GM21576 (cell line): Measurements from ENCODE around the gene PRPF6.
A peak's percentile ranks its signal among the peaks of the same experiment; 100 is the strongest.

ENCODE experiments used
- ATAC-seq: cut with Tn5 transposase; IDR thresholded peaks from one replicate; pipeline ENCODE4 v1.9.1; 2021; ENCODE audit warnings: mild to moderate bottlenecking, moderate library complexity; ENCODE audit not compliant: unreplicated experiment

Gene PRPF6

GRCh38 chr20:64073476-64074183, 92.7 kb downstream of the PRPF6 start:
- ATAC-seq = no peak

DNA sequence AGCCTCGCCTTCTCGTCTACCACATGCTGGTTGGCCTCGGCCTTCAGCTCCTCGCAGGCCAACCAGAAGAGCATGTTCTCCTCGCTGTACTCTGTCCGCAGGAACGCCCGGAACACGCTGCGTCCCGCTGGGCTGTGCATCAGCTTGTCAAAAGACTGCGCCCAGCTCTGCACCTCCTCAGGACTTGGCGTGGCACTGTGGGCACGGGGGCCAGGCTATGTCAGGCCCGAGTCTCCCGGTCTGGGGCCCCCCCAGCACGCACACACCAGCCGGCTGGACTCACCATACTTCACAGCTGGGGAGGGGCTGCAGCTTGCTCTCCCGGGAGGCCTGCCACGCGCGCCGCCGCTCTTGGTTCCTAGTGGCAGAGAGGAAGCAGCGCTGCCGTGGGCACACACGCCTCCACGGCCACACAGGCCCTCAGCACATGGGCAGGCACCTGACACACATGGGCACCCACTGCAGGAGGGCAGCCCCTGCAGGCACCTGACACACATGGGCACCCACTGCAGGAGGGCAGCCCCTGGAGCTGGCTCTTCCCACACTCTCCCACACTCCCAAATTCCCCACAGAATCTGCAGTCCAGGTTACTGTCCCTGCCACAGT, 93.4 kb downstream of the PRPF6 start:
- ATAC-seq = no peak

DNA sequence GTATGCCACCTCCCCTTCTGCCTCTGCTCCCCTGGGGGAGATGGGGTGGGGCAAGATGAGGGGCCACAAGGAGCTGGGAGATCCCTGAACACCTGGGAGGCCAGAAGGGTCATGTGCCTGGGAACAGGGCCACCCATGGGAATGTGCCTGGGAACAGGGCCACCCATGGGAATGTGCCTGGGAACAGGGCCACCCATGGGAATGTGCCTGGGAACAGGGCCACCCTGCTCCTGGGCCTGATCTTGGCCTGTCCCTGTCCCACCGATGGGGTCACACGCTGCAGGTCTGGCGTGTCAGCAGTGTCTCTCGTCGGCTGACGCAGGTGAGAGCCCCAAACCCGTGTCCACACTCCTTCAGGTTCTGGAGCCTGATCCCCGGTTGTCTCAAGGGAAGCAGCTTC, 94.0 kb downstream of the PRPF6 start:
- no peak for ATAC-seq

- ATAC-seq = no peak
Observed at GRCh38 chr20:64075556-64075955, 94.6 kb downstream of the PRPF6 start.

DNA sequence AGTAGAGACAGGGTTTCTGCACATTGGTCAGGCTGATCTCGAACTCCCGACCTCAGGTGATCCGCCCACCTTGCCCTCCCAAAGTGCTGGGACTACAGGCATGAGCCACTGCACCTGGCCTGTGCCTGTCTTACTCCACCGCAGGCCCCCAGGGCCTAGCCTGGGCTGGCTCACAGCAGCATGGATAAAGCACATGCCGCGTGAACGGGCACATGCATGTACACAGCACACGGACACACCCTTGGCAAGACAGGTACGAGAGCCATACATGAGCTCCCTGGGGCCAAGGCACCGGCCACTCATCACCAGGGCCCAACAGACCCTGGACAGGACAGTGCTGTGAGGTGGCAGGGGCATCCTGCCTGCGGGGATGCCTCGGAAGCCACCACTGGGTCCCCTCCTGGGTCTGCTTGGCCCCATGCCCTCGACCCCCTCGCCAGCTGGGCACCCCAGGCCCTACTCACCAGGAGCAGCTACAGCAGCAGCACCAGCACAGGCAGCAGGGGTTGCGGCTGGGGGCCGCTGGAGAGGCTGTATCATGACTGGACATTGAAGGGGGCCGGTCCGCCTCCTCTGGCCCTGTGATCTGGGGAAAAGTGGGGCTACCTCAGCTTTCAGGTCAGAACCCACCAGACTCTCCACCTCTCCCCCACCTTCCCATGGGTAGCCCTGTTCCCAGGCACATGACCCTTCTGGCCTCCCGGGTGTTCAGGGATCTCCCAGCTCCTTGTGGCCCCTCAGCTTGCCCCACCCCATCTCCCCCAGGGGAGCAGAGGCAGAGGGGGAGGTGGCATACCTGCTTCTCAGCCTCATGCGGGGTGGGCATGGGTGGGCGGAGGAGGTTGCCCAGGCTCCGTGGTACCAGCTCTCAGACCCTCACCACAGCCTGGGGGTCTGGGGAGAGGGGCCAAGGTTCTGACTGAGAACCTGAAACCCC, 95.4 kb downstream of the PRPF6 start:
- no peak for ATAC-seq

- ATAC-seq = no peak
Observed at GRCh38 chr20:64077094-64077493, 96.2 kb downstream of the PRPF6 start.

GRCh38 chr20:64077541-64077875, 96.6 kb downstream of the PRPF6 start:
- ATAC-seq = no peak

DNA sequence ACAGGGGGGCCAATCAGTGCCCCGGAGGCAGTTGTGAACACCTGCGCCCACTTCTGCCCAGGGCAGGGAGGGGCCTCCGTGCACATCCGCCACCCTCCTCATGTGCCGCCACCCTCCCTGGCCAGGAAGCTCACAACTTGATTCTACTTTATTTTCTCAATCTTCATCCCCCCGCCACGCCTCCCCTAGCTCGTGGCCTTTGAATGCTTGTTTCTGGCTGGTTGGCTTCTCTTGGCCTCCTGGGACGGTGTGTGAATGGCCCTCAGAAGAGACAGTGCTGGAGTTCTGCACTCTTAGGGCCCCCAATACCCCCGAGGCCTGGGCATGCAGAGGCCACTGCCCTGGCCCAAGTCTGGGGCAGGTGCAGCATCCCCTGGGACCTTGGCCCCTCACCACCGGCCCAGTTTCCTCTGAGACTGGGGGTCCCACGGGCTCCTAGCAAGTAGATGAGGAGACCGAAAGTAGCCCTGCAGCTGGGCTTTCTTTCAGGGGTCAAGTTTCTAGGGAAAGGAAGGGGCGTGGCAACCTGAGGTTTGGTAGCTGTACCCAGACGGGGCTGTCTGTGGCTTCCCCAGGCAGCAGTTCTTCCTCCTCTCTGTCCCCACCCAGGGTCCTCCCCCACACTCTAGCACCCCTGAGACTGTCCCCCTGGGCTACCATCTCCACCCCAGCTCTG, 97.1 kb downstream of the PRPF6 start:
- no peak for ATAC-seq

DNA sequence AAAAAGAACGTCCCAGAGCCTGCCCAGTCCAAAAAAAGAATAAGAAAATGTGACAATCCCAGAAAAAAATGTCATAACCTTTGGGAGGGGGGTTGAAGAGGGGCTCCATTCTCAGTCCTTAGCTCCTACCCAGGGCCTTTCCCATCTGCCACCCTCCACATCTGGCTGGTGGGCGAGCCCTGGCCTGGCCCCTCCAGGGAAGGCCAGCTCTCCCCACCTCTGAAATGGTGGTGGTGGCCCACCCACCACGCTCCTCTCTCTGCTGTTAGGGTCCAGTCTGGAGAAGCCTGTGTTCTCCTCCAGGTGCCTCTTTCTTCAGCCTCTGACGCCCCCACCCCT, 98.0 kb downstream of the PRPF6 start:
- ATAC-seq = no peak

- peak; percentile 27 for ATAC-seq
Observed at GRCh38 chr20:64079273-64080012, 98.5 kb downstream of the PRPF6 start, which contains the start of gene RGS19. TSS of gene RGS19 (minus strand) at chr20:64079518. CDS start at chr20:64076886, 2,632 bp downstream.

DNA sequence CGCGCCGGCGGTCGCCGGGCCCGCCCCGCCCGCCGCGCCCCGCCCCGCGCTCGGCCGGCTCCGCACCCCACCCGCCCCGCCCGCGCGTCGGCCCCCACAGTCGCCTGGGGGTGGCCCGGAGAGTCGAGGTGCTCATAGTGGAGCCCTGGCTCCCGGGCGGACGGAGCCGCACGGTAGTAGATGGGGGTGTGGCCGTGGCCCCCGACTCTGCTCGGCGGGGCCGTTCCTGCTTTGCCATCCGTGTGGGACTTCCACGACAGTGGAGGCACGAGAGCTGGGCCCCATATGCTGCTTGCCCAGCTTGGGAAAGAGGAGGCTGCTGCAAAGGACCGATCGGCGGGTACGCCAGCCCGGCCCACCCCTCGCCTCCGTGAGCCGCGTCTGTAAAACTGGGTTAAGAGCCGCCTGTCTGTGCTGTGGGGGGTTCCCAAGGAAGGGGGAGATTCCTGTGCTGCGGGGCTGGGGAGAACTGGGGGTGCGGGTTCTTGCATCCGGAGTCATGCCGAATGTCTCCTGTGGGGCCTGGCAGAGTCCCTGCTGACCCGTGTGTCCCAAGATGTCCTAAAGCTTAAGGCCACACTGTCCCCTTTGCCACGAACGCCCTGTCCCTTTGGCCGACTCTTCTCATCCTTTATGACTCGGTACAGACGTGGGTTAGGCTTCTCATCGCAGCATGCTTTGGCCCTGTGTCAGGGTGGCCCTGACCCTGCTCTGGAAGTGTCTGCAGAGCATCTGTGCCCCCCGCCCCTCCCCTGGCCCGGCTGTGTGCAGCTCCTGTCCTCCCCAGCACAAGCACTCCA, 99.3 kb downstream of the PRPF6 start, which contains the start of gene OPRL1:
TSS of gene OPRL1 (plus strand) at position 70 of the 800 bp plus-strand sequence. CDS start 12,639 bp downstream, outside the sequence.
- ATAC-seq = no peak

DNA sequence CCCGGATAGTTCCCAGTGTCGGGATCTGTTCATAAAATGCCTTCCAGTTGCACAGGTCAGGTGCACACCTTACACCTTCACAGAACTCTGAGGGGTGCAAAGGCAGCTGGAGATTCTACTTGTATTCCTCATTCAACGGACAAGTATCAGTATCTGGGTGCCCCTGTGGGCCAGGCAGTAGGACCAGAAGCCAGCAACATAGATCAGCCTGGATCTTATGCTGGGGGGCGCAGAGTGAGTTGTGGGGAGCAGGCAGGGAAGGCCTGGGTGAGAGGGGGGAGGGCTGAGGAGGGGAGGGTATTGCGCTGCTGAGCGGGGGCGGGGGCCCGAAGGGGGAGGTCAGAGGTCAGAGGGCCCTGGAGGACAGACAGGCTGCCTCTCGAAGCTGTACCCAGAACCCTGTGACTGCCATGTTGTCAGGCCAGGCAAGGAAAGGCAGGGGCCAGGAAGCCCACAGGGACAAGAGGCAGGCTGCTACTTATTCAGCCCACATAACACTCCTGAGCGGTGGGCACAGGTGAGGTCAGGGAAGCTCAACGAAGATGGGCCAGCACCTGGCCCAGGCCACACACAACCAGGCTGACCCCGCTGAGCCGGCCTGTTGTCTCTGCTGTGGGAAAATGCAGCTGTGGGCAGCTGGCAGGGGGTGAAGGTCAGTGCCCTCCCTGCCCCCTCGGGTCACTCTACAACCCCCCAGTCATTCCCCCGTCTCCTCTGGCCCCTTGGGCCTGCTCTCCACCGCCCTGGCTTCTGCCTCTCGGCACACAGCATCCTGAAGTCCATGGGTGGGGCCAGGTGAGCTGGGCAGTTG, 100.1 kb downstream of the PRPF6 start:
- no peak for ATAC-seq

GRCh38 chr20:64081624-64081964, 100.7 kb downstream of the PRPF6 start:
- no peak for ATAC-seq

- no peak for ATAC-seq
Observed at GRCh38 chr20:64082126-64082731, 101.3 kb downstream of the PRPF6 start.
